ENCODE results near the gene PACC1. TPM values are rescaled to one million over a fixed set of nuclear protein-coding genes. Genes with fewer than 3 reads are reported as not detected.

Gene PACC1
- total RNA-seq, 2 donors from 2014 or later = 4.2 TPM; not detected in 1

DNA sequence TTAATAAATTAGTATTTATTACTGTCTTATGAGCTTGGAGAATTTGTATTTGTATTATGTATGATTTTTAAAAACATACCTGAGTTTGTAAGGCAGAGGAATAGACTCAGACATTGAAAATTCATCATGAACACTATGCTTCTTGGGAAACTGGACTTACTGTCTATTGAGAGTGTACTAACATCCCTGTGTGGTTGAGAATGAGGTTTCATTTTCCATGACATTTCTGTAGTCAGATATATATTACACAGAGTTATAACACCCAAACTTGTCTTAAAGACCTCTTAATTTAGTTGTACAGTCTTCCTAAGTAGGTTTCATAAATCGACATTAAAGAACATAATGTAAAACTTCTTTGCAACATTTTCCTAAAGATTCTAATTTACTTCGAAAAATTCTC lies 99.5 kb downstream of the PACC1 start:
- WGBS, 2 donors = 78 to 80% methylated on average over 2 of the region's 2 CpGs
- intact Hi-C loops (cut with DNase I) = no loop called here
- no peak for ATAC-seq

More for the DNA sequence above, 99.5 kb downstream of the PACC1 start:
- Histone ChIP-seq H3K27ac (no peak overlapping the region), H3K4me1 (peaks cover 37% of the 10 kb centered on the region), H3K36me3 (replicated peaks in 1 of 2; ENCODE audit: insufficient read depth in 1 of 2, low read depth in 2 of 2) (no peaks in the 10 kb centered on the region), H3K4me3 (no peak overlapping the region), H3K27me3 (no peaks in the 10 kb centered on the region), H3K9me3 (no peaks in the 10 kb centered on the region)
- DNase-seq = no peak
- no peak for TF ChIP-seq CTCF (IDR thresholded peaks at IDR 0.05)
- TF ChIP-seq POLR2A (IDR thresholded peaks at IDR 0.05) = no peak

Small RNA genes lying within 50 kb of the gene (small RNA-seq; reads per million reads assigned to genes)
- not detected for gene SNORA16B

Other genes starting within 250 kb of the PACC1 start
- 10 to 100 TPM; 30.3 to 32.7 TPM for gene PPP2R5A, start 129.5 kb downstream of the PACC1 start, total RNA-seq
- gene NENF, start 18.0 kb upstream of the PACC1 start, total RNA-seq = 10 to 100 TPM; 85.4 to 89.7 TPM
- 10 to 100 TPM in 1 of 2 donors, 1 to 10 TPM in 1; 8.6 to 27.0 TPM for gene ATF3, start 193.9 kb upstream of the PACC1 start, total RNA-seq

All from body of pancreas (tissue), 4 donors.